A673 (cell line): ENCODE data around the gene SLC25A29. TPM values are rescaled to one million over a fixed set of nuclear protein-coding genes. Genes with fewer than 3 reads are reported as not detected.

Experiments used
- BruUV-seq: library from RNA; stranded (reverse); fragments of 400-500 nt; replicated peaks from 2 replicates; lab custom pipeline; 2021; lab: Mats Ljungman, UMichigan
- CTCF ChIA-PET: fragments of 300-600 bp; sonication (Branson Sonifier 250); formaldehyde crosslinking; loops from one replicate; lab custom pipeline; 2022; ENCODE audit warnings: antibody characterized with exemption; lab: Charles Lee
- POLR2A ChIA-PET: fragments of 300-600 bp; sonication (Branson Sonifier 250); formaldehyde crosslinking; loops from one replicate; lab custom pipeline; 2022; ENCODE audit warnings: antibody characterized with exemption; ENCODE audit not compliant: low non-redundant PET; lab: Charles Lee
- DNase-seq: peaks from one replicate; pipeline ENCODE4 v3.0.0-alpha.2; 2015; ENCODE audit warnings: low spot score
- H3K27ac ChIP-seq: fragments of 200-600 bp; sonication (generic); 2 replicates; pipeline ENCODE4 v1.5.1; 2016; ENCODE audit warnings: mixed run types, low read depth, mild to moderate bottlenecking, mixed read lengths, antibody characterized with exemption, low read length; ENCODE audit not compliant: poor library complexity, severe bottlenecking
- H3K27me3 ChIP-seq: fragments of 200-600 bp; sonication (generic); replicated peaks from 2 replicates; pipeline ENCODE4 v1.6.1; 2017; ENCODE audit warnings: mixed run types, low read depth, mild to moderate bottlenecking, mixed read lengths, antibody characterized with exemption, low read length; ENCODE audit not compliant: insufficient read depth, poor library complexity
- H3K36me3 ChIP-seq: fragments of 200-600 bp; sonication (generic); 2 replicates; pipeline ENCODE4 v1.6.1; 2016; ENCODE audit warnings: mixed run types, mild to moderate bottlenecking, mixed read lengths, antibody characterized with exemption, low read length; ENCODE audit not compliant: insufficient read depth, poor library complexity, severe bottlenecking
- H3K4me1 ChIP-seq: fragments of 200-600 bp; sonication (generic); 2 replicates; pipeline ENCODE4 v1.6.1; 2017; ENCODE audit warnings: mixed run types, mild to moderate bottlenecking, mixed read lengths, antibody characterized with exemption, low read length; ENCODE audit not compliant: insufficient read depth, poor library complexity, severe bottlenecking
- H3K4me3 ChIP-seq: fragments of 200-600 bp; sonication (generic); 2 replicates; pipeline ENCODE4 v1.5.1; 2016; ENCODE audit warnings: low read depth, mixed run types, mild to moderate bottlenecking, mixed read lengths, low read length; ENCODE audit not compliant: poor library complexity, severe bottlenecking
- H3K9me3 ChIP-seq: fragments of 200-600 bp; sonication (generic); 2 replicates; pipeline ENCODE4 v1.6.1; 2016; ENCODE audit warnings: mixed run types, low read depth, mild to moderate bottlenecking, mixed read lengths, antibody characterized with exemption, low read length; ENCODE audit not compliant: poor library complexity, severe bottlenecking
- CTCF ChIP-seq: fragments of 300-800, 200-600 bp; sonication (generic); conservative IDR thresholded peaks from 2 replicates; pipeline ENCODE4 v1.5.1; 2017; ENCODE audit warnings: low read depth, mild to moderate bottlenecking, antibody characterized with exemption, low read length, moderate library complexity, mixed read lengths
- EZH2 ChIP-seq: fragments of 200-600 bp; sonication (generic); IDR thresholded peaks from 2 replicates; pipeline ENCODE4 v1.6.1; 2017; ENCODE audit warnings: borderline replicate concordance, low read depth, mild to moderate bottlenecking, mixed read lengths, antibody characterized with exemption, low read length; ENCODE audit not compliant: poor library complexity, severe bottlenecking
- intact Hi-C: fragments of 100-400 bp; cut with micrococcal nuclease; formaldehyde crosslinking; loops from one replicate; pipeline ENCODE4 v1.10.0; 2022; ENCODE audit not compliant: unreplicated experiment
- total RNA-seq: library from RNA; stranded (reverse); gene quantifications from 2 replicates; pipeline ENCODE4 v1.2.3, GENCODE V29; 2021

SLC25A29 gene
- total RNA-seq, 1 experiment from 2014 or later, result 49.3 TPM

GRCh38 chr14:100275214-100275613 lies 31.0 kb downstream of the SLC25A29 start:
- CTCF ChIA-PET, result no interaction called here
- no peaks in the 10 kb centered on the region for H3K9me3 ChIP-seq
- peaks cover 11% of the 10 kb centered on the region for H3K36me3 ChIP-seq
- no TSS peak for BruUV-seq
- POLR2A ChIA-PET, result no interaction called here
- H3K27ac ChIP-seq, result no peak overlapping the region
- no peaks in the 10 kb centered on the region for H3K27me3 ChIP-seq
- H3K4me1 ChIP-seq, result no peaks in the 10 kb centered on the region
- intact Hi-C loops, result no loop called here
- no peak for TF ChIP-seq EZH2
- TF ChIP-seq CTCF, result no peak
- no peak overlapping the region for H3K4me3 ChIP-seq
- peak; percentile 21 for DNase-seq

- ChIA-PET CTCF (no interaction called here), POLR2A (no interaction called here)
- no peak overlapping the region for H3K27ac ChIP-seq
- TF ChIP-seq EZH2, result no peak
- no peak for TF ChIP-seq CTCF
- no peak for DNase-seq
- peaks cover 15% of the 10 kb centered on the region for H3K36me3 ChIP-seq
- H3K9me3 ChIP-seq, result no peaks in the 10 kb centered on the region
- no peaks in the 10 kb centered on the region for H3K27me3 ChIP-seq
- H3K4me3 ChIP-seq, result no peak overlapping the region
- BruUV-seq, result no TSS peak
- intact Hi-C loops, result no loop called here
- H3K4me1 ChIP-seq, result no peaks in the 10 kb centered on the region
These were observed 32.0 kb downstream of the SLC25A29 start for GRCh38 chr14:100274250-100274649.

- H3K4me3 ChIP-seq, result no peak overlapping the region
- no peaks in the 10 kb centered on the region for H3K9me3 ChIP-seq
- H3K27ac ChIP-seq, result no peak overlapping the region
- peaks cover 5% of the 10 kb centered on the region for H3K36me3 ChIP-seq
- intact Hi-C loops, result no loop called here
- peak; percentile 21 for DNase-seq
- CTCF ChIA-PET, result interaction anchor here (1.1 kb wide), 1 partner anchor 13 kb away, joined by 3 read pairs; no protein-coding TSS in a partner anchor
- H3K4me1 ChIP-seq, result no peaks in the 10 kb centered on the region
- no peak for TF ChIP-seq EZH2
- TF ChIP-seq CTCF, result peak; percentile 54
- BruUV-seq, result no TSS peak
- POLR2A ChIA-PET, result no interaction called here
- no peaks in the 10 kb centered on the region for H3K27me3 ChIP-seq
These were observed 34.9 kb downstream of the SLC25A29 start for GRCh38 chr14:100271247-100271939.
